B cell (primary cell): ENCODE results near the gene SLC12A3.
"Not testable (repeated sequence)": the region's sequence is repeated elsewhere in the genome, so short reads cannot be mapped to it uniquely, and the experiment has no call there.

Experiments
- EZH2 ChIP-seq: IDR thresholded peaks from 2 replicates; pipeline ENCODE4 v1.6.1; 2012; ENCODE audit warnings: borderline replicate concordance, low read depth, mild to moderate bottlenecking, moderate library complexity, low read length; ENCODE audit not compliant: insufficient read depth, poor library complexity, severe bottlenecking
- TF ChIP-seq, protein P1 (sequence below): fragments of 200-600 bp; IDR thresholded peaks from one replicate; pipeline ENCODE4 v1.8.0; 2022; ENCODE audit warnings: antibody characterized with exemption, mild to moderate bottlenecking

DNA sequence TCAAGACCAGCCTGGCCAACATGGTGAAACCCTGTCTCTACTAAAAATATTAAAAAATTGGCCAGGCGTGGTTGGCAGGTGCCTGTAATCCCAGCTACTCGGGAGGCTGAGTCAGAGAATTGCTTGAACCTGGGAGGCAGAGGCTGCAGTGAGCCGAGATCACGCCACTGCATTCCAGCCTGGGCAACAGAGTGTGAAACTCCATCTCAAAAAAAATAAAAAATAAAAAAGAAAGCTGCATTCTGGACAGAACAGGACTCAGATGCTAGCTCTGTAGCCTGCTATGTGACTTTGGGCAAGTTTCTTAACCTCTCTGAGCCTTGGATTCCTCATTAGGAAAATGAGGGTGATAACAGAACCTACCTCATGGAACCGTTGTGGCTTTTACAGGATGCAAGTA lies 3.8 kb downstream of the SLC12A3 start:
- TF ChIP-seq, protein P1, sequence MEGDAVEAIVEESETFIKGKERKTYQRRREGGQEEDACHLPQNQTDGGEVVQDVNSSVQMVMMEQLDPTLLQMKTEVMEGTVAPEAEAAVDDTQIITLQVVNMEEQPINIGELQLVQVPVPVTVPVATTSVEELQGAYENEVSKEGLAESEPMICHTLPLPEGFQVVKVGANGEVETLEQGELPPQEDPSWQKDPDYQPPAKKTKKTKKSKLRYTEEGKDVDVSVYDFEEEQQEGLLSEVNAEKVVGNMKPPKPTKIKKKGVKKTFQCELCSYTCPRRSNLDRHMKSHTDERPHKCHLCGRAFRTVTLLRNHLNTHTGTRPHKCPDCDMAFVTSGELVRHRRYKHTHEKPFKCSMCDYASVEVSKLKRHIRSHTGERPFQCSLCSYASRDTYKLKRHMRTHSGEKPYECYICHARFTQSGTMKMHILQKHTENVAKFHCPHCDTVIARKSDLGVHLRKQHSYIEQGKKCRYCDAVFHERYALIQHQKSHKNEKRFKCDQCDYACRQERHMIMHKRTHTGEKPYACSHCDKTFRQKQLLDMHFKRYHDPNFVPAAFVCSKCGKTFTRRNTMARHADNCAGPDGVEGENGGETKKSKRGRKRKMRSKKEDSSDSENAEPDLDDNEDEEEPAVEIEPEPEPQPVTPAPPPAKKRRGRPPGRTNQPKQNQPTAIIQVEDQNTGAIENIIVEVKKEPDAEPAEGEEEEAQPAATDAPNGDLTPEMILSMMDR: not testable (repeated sequence)
- TF ChIP-seq EZH2: not testable (repeated sequence)
